ENCODE measurements around the gene SMAD1.

SMAD1 gene

DNA sequence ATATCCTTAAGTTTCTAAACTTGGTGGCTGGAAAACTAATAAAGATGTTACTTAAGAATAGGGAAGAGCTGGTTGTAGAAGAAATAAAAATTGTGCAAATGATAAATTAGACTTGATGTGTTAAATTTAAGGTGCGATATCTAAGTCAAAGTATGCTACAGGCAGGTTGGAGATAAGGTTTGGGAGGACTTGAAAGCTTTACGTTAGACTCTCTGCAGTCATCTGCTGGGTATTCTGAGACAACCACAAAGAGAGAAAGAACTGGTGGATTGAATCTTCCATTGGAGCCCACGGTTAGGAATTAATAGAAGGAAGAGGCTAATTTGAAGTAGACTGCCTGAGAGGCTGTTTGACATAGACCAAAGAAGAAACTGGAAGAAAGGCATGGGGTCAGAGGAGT lies 7.9 kb downstream of the SMAD1 start:
- DNase-seq (ENCODE audit: low read depth, low spot score), result no peak

DNA sequence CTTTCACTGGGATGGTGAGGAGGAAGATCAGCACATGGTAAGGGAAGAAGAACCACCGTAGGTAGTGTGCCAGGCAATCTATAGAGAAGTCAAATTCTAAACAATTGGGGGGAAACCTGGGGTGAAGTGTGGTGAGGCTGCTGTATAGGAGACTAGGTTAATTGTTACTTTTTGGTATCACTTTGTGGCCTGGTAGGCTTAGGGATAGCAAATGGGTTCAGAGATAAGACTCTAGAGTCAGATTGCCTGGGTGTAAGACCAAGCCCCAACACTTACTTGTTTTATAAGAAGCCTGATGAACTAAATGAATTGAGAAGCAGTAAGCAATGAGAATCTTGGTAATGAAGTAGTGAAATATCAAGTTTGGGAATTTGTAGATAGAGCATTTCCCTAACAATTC lies 8.7 kb downstream of the SMAD1 start:
- DNase-seq (ENCODE audit: low read depth, low spot score), result no peak

DNA sequence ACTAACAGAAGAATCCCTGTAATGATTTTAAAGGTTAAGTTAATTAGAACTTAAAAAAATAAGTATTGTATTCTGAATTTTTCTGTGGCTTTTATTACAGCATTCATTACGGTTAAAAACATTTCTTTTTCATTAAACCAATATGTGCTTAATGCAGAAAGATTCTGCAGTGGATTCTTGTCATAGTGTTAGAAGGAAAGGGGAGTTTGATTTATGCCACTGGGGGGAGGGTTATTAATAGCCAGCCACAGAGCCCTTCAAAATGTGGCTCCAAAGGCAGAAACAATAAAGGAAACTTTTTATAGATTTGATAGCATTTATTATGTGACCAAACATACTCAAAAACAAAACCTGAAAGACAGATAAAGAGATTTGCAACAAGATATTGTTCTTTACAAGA lies 9.1 kb downstream of the SMAD1 start:
- DNase-seq (ENCODE audit: low read depth, low spot score), result no peak

DNA sequence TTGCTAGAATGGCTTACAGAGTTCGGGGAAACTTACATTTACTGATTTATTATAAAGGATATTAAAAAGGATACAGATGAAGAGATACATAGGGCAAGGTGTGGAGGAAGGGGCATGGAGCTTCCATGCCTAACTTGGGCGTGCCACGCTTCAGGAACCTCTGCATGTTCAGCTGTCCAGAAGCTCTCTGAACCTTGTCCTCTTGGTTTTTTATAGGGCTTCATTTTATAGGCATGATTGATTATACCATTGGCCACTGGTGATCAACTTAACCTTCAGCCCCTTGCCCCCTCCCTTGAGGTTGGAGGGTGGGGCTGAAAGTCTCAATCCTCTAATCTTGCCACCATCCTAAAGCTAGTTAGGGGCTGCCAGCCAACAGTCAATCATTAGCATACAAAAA lies 10.7 kb downstream of the SMAD1 start:
- no peak for DNase-seq (ENCODE audit: low read depth, low spot score)

DNA sequence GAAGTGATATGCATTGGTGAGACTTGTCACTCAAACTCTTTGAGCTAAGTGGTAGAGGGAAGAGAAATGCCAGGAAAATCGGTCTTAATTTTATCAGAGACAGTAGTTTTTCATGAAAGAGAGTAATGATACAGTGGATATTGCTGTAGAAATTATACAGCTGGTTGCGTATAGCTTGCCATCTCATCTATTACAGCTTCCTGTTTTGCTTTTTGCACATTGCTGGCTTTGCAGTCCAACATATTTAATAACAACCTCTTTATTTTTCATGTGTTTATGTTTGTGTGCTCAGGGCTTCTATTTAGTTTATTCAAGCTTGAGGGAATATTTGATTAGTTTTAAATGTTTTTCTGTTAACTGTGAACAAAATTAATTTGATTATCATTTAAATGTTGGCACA lies 11.5 kb downstream of the SMAD1 start:
- DNase-seq (ENCODE audit: low read depth, low spot score), result no peak

DNA sequence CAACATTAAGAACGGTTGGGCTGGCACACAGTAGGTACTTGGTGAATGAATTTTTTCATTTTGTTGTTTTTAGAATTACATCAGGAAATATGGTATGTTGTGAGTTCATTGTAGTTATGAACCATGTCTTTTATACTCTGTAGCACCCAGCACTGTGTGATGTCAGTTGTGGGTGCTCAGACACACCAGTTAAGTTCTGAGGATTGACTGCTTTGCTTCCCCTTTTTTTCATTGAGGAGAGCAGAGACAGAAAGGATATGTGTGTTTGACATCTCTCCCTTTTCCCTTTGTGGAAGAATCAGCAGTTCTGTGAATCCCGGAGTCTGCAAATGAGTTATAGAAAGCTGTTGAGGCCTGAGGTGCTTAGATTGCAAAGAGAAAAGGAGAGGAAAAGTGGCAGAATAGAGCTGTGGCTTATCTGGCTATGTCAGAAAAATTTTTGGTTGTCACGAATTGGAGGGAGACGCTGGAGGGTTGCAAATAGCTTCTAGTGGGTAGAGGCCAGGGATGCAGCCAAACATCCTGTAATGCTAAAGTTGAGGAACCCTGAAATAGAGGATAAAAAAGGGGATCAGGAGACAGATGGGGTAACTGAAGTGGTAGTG lies 13.1 kb downstream of the SMAD1 start:
- no peak for DNase-seq (ENCODE audit: low read depth, low spot score)

DNA sequence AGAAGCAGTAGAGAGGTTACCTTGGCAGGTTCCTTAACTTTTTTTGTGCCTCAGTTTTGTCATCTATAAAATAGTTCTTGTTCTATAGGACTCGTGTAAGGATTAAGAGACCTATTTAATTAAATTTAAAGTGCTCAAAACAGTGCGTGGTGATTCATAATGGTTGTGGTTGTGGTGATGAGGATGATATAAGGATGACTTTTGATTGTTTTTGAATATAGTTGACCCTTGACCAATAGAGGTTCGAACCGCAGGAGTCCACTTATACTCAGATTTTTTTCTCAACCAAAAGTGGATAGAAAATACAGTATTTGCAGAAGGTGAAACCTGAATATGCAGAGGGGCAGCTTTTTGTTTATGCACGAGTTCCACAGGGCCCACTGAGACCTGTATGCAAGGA lies 14.6 kb downstream of the SMAD1 start:
- DNase-seq (ENCODE audit: low read depth, low spot score), result no peak

DNA sequence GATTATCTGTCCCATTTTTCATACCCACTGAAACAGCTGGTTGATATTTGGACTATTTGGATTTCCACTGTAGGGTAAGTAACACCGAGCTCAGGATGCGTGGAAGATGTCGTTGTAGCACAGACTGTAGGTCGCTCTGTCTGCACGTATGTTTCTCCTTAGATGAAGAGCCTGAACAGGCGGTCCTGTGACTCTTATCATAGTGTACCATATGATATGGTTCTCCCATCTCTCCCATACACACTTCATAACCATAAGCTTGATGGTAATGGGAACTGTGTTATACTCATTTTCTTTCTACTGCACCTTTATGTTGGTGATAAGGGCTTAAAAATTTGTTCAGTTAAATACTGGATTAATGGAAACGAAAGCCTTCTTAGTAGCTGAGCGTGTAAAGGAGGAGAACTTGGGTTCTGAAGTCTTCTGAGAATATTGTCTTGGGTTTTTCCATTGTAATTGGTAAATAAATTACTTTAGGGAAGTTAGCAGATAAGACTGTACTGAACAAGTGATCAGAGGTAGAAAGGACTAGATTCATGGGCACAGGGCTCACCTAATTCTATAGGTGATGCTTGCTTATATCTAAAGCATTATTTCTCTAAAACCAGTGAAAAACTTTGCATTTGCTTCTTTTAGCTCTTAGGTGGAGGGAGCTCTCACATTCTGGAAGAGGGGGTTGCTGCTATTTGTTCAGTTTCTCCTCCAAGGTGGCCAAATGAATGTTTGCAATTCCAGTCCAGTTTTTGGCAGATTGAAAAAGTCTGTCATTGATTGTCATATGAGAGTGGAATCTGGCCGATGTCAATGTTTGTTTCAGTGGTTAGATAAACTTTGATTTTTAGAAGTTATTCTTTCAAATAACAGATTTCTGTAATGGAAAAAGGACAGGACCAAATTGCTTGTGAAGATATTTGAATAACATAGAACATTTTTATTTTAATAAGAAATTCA lies 15.8 kb downstream of the SMAD1 start:
- DNase-seq (ENCODE audit: low read depth, low spot score), result no peak

DNA sequence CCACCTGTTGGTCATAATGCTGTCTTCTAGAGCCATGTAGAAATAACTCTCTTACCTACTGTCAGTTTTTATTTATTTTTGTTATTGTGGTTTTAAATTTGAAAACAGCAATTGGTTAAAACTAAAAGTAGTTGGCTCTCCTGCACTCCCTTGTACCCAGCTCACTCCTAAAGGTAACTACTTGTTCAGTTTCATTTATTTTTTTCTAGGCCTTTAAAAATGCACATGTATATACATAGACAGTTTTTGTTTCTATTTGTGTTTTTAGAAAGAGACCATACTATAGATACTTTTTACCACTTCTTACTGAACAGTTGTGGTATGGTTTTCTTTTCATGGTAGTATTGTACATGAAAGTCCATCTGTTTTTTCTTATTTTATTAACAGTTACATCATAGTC lies 16.8 kb downstream of the SMAD1 start:
- no peak for DNase-seq (ENCODE audit: low read depth, low spot score)

DNA sequence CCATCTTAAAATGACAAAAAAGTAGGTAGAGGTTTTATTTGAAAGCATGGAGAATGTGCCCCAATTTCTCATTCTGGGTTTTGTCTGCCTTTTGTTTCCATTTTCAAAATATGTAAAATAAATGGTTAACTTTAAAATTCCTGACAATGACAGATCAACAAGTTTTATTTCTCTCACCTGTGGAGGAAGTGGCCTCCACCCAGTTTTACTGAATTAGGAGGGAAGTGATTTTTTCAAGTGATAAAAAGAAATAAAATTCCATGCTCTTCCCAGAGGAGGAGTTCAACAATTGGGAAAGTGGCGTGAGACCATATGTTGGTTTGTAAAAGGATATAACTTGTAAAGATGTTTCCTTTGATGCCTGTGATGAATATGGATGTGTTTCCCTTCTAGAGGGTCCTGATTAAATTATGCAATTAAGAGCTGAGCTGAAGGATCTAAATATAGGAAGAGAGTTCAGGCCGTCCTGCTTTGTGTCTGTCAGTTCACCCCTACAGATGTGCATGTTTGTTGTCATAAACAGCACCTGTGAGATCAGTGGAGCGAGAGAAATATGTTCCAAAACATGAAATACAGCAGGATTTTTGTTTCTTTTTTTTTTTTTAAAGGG lies 19.5 kb downstream of the SMAD1 start:
- no peak for DNase-seq (ENCODE audit: low read depth, low spot score)

DNA sequence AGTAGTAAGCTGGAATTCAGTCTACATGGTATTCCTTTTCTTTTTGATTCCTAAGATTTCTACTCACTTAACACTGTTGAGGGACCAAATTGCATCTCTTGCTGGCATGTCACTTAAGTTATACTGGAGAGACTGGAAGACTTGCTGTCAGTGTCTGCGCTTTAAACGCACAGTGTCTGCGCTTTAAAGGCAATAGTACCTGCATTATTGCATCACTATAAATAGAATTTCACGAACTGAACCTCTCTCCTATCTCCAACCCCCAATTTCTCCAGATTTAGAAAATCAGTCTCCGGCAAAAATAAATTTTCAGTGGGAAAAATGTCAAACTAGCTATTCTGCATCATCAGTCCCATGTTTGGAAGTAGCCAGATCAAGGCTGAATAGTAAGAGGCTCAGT lies 21.2 kb downstream of the SMAD1 start:
- no peak for DNase-seq (ENCODE audit: low read depth, low spot score)

DNA sequence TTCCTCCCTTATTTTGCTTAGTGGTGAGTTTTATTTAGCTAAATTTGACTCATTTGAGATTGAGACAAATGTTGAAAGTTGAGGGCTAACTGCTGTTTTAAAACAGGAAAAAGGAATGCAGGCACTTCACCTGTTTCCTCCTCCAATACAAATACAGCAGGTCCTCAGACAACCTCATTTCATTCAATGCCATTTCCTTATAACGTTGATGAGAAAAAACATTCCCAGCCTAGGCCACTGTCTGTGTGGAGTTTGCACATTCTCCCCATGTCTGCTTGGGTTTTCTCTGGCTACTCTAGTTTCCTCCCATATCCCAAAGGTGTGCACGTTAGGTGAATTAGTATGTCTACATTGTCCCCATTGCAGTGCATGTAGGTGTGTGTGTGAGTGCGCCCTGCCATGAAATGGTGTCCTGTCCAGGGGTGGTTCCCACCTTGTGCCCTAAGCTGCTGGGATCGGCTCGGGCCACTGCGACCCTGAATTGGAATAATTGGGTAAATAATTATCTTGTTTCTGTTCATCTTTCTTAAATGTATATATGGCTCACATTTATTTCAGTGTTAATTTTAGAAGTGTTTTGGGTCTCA lies 21.9 kb downstream of the SMAD1 start:
- no peak for DNase-seq (ENCODE audit: low read depth, low spot score)

DNA sequence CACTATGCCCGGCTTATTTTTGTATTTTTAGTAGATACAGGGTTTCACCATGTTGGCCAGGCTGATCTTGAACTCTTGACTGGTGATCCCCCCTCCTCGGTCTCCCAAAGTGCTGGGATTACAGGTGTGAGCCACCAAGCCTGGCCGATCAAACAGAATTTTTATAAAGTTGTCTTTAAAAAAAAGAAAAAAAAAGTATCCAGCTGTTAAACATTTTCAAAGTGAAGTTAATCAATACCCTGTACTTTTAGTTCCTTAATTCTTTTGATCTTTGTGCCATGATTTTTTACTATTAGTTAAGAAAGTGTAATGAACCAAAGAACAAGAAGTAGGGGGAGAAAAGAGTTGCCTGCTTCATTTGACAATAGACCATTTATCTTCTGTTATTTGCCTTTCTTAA lies 24.3 kb downstream of the SMAD1 start:
- DNase-seq (ENCODE audit: low read depth, low spot score), result no peak

DNA sequence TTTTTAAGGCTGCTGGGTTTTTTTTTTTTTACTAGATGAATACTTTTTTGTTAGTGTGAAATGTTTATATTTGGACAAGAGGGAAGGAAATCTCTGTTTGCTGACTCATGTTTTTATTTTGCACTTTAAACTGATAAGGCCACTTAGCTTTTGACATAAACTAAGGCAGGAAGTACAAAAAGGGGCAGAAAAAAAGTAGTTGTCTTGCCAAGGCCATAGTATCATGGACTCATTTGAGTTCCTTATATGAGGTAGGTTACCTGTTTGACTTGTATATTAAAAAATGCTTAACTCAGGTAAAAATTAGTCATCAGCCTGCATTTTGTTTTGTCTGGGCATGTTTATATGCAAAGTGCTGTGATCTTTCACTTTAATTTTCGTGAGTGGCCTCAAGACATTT lies 26.0 kb downstream of the SMAD1 start:
- no peak for DNase-seq (ENCODE audit: low read depth, low spot score)

DNA sequence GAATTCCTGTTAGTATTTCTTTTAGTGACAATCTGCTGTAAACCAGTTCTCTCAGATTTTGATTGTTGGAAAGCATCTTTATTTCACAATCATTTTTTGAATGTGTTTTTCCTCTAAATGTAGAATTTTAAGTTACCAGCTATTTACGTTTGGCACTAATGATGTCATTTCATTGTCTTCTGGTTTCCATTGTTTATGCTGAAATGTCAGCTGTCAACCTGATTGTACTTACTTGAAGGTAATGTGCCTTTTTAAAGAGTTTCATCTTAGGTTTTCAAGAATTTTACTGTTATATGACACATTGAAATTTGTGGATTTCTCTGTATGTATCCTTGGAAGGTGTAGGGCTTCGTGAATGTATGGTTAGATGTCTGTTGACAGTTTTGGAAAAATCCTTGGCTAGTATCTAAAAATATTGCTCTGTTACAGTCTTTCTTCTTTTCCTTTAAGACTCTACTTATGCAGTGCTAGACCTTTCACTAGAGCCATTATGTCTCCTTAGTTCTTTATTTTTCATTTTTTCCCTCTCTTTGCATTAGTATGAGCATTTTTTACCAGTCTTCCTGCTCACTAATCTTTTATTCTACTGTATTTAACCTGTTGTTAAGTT lies 30.4 kb downstream of the SMAD1 start:
- DNase-seq (ENCODE audit: low read depth, low spot score), result no peak

DNA sequence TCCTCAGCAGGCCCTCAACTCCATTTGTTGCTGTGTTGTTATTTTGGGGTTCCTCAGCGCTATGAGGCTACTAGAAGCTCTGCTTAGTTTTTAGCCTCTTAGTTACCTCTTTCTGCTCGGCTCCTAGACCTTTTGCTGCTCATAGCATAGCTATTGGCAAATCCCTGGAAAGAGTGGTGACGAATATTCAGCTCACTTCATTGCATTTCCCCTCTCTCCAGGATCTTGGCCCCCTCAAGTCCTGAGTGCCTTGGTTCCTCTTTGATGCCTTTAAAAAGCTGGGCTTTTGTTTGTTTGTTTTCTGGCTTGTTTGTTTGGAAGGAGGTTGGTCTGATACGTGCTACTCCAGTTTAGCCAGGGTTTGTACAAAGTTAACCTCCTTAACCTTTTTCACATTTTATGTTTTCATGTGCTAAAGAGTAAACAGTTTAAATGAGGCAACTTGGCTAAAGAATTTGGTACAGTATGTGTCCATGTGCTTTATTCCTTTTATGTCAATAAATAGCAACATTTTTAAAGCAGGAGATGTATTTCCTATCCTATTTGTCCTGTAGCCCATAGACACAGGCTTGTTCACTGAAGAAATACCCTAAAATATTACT lies 31.5 kb downstream of the SMAD1 start:
- no peak for DNase-seq (ENCODE audit: low read depth, low spot score)

DNA sequence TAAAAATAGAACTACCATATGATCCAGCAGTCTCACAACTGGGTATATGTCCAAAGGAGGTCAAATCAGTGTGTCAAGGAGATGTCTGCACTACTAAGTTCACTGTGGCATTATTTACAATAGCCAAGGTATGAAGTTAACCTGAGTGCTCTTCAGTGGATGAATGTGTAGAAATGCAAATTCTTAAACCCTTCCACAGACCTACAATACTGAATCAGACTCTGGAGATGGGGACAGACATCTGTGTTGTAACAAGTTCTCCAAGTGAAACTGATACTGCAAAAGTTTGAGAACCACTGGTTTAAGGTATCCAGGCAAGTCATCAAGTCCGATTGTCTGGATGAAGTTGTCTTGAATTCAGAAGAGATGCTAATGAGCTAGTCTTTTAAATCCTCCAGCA lies 38.5 kb downstream of the SMAD1 start:
- DNase-seq (ENCODE audit: low read depth, low spot score), result no peak

DNA sequence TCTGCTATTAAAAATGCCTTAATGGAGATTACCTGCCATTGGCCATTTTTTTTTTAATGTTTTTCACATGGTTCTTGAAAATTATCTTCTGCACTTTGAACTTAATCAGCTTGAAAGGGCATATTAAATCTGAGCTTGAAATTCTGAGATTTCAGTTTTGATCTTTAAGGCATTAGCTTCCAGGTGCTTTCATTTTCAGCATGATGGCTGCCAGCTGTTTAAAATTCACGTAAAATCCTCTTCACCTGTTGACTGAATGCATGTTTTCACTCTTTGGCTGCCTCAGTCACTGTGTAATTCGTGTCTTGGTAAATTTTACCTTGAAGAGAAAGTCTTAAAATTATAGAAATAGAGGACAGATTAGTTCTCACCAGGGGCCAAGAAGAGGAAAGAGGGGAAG lies 39.6 kb downstream of the SMAD1 start:
- no peak for DNase-seq (ENCODE audit: low read depth, low spot score)

DNA sequence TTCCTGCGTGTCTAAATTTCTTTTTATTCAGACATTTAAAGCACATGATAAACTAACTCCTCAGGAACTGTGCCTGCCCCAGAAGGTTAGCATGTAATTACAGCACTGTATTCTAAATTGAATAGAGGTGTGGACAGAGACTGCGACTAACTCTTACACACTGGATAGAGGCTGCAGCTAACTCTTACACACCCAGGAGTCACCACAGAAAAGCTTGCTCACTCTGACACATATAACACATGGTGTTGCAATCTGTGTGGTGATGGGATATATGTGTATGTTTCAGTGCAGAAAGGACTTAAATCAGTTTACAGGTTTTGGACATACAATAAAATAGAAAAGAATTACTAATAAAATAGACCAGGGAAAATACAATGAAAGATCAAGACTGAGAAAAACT lies 41.5 kb downstream of the SMAD1 start:
- DNase-seq (ENCODE audit: low read depth, low spot score), result no peak

DNA sequence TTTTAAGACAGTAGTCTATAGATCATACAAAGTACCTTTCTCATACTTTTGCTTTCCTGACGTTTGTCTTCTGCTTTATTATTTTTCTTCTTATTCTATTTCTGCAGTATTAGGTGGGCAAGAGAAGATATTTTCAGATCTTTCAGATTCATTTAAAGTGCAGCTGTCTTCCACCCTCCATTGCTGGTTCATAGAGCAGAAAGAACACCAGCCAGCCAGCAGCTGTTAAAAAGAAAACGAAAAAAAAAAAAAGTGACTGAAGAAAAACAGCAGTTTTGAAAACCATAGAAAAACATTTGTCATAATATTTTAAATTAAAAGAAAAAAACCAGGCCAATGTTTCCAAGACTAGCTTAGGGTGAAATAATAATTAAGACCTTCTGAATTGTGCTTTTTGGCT lies 42.9 kb downstream of the SMAD1 start:
- no peak for DNase-seq (ENCODE audit: low read depth, low spot score)

DNA sequence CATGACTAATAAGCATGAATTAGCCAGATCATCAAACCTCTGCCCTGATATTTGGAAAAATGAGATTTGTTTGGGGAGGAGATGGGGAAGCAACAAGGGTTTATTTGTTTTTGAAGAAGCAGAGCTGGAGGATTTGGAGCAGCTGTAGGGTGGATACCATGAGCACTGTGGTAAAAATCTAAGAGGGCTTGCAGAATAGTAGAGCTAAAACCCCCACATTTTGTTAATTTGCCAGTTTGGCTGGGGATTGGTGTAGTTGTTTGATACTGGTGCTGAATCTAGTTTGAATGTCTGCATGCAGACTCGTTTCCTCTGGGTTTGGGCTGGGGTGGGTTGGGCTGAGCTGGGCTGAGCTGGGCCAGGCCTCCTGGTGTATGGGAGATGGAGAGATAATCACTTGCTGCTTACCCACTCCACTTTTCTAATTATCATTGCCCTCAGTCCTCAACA lies 43.7 kb downstream of the SMAD1 start:
- DNase-seq (ENCODE audit: low read depth, low spot score), result no peak

DNA sequence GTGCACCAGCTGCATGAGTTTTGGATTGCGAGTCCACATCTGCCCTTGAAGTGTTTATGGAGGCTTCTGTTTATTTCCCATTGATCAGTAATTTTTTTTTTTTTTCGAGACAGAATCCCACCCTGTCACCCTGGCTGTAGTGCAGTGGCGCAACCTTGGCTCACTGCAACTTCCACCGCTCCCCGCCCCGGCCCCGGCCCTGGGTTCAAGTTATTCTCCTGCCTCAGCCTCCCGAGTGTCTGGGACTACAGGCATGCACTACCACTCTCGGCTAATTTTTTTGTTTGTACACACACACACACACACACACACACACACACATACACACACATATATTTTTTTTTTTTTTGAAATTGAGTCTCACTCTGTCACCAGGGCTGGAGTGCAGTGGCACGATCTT lies 46.1 kb downstream of the SMAD1 start:
- no peak for DNase-seq (ENCODE audit: low read depth, low spot score)

All from iPS DF 19.7 (cell line).